HG03432 (cell line): ENCODE data around the gene PHF1.
A peak's percentile ranks its signal among the peaks of the same experiment; 100 is the strongest.

Experiments used
- ATAC-seq: cut with Tn5 transposase; IDR thresholded peaks from one replicate; pipeline ENCODE4 v1.9.1; 2021; ENCODE audit warnings: mild to moderate bottlenecking, moderate library complexity; ENCODE audit not compliant: unreplicated experiment

PHF1 gene

GRCh38 chr6:33453393-33454008 lies 42.7 kb downstream of the PHF1 start:
- ATAC-seq: no peak

DNA sequence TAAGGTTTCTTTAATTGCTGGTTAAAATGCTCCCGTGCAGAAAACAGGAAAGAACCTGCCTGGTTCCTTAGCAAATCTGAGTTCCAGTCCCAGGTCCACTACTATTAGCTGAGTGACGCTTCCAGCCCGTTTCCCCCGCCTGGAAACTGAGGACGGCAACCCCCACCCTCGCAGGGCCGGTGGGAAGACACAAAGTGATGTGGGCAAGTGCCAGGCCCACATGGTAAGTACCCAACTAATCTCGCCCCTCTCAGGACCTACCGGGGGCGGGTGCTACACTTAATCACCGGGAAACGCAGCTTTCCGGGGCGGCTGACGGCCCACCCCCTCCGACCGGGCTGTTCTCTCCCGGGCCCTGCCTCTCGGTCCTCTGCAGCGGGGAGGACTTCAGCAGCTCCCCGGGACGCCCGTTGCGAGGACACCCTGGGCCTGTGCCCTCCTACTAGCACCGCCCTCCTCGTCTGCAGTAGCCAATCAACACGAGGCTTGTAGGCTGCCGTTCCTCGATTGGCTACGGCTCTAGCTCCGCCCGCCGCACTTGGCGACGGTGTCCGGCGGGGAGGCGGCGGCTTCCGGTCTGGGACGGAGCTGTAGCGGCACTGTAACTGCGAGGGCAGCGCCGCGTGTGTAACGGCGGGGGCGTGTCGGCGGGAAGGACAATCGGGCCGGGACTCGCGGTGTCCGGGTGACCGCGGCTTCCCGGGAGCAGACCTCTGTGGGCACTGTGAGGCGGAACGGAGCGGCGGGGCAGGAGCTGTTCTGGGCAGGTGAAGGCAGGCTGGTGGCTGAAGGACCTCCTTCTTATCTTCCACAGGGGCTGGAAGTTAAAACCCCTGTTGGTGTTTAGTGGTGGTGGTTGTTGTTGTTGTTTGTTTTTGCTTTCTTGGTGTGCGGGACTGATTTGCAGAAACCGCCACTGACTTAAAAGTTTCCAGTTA lies 43.5 kb downstream of the PHF1 start, which contains the start of gene ZBTB9:
Gene ZBTB9 (plus strand): TSS at position 568 of the 938 bp plus-strand sequence. CDS start 525 bp downstream, outside the sequence.
- ATAC-seq: peak; percentile 98

- ATAC-seq: no peak
Measured at GRCh38 chr6:33455051-33455450, 44.2 kb downstream of the PHF1 start.

DNA sequence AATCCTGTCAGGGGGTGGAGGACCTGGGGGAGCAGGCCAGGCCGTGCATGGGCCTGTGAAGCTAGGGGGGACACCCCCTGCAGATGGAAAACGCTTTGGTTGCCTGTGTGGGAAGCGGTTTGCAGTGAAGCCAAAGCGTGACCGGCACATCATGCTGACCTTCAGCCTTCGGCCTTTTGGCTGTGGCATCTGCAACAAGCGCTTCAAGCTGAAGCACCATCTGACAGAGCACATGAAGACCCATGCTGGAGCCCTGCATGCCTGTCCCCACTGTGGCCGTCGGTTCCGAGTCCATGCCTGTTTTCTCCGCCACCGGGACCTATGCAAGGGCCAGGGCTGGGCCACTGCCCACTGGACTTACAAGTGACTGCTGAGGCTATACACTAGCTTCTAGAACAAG lies 45.3 kb downstream of the PHF1 start:
- no peak for ATAC-seq

DNA sequence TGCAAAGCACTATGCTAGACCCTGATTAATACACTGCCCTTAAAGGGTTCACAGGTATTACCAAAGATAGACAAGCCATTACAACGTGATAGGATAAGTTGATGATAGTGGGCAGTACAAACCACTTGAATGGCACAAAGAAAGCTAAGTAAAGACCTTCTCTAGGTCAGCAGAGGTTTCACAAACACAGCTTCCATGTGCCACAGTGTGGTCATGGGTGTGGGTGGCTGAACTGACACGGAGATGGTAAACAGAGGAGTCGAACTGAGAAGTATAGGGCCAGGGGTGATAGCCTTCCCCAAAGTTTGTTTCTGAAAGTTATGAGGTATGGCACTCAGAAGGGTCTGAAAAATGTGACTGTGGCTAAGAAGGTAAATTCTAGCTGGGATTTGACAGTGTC lies 47.9 kb downstream of the PHF1 start:
- no peak for ATAC-seq

DNA sequence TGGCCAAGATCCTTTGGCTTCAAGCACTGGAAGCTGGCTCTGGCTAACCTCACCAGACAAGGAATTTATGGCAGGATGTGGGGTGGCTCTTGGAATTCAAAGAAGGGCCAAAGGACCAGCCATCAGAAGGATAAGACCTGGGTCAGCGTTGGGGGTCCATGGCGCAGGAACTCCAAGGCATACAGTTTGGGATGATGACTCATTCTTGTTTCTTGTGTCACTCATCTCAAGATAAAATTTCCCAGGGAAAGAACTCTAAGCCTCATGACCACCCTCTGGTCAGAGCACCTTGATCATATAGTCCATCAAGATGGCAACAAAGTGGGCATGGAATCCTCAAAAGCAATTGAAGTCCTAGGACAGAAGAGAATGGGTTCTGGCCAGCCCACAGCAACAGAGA lies 48.4 kb downstream of the PHF1 start:
- ATAC-seq: no peak
